HepG2 (cell line): ENCODE data around the gene ERF. TPM values are rescaled to one million over a fixed set of nuclear protein-coding genes. Genes with fewer than 3 reads are reported as not detected.
A peak's percentile ranks its signal among the peaks of the same experiment; 100 is the strongest.

Source experiments
- ATAC-seq: fragments of 200-7000 bp; cut with Tn5 transposase; 3 replicates; pipeline ENCODE4 v1.9.1; 2020; ENCODE audit warnings: mild to moderate bottlenecking, moderate library complexity
- BruUV-seq: library from RNA; stranded (reverse); fragments of 400-500 nt; replicated peaks from 2 replicates; lab custom pipeline; 2021; lab: Mats Ljungman, UMichigan
- CTCF ChIA-PET: fragments of 300-600 bp; formaldehyde crosslinking; extraction: SDS; loops from one replicate; lab custom pipeline; 2021; ENCODE audit warnings: low total read pairs, inconsistent platforms, low intra/inter-chr PET ratio; lab: Yijun Ruan, JAX
- POLR2A ChIA-PET: fragments of 350-600 bp; sonication (Branson Sonifier 250); formaldehyde crosslinking; loops from one replicate; lab custom pipeline; 2020; ENCODE audit warnings: antibody characterized with exemption, inconsistent platforms; lab: Yijun Ruan, JAX
- DNase-seq: peaks from one replicate; pipeline ENCODE4 v3.0.0-alpha.2; 2015; ENCODE audit warnings: low spot score
- FAIRE-seq: peaks from 3 replicates; lab custom pipeline; 2011; peaks lifted over from hg19 to GRCh38; lab: Jason Lieb, UNC
- H2AFZ ChIP-seq: one replicate; pipeline ENCODE4 v1.6.1; 2011; ENCODE audit warnings: low read length, inconsistent platforms
- H3K27ac ChIP-seq: fragments of 300-600 bp; 3 replicates; pipeline ENCODE4 v1.8.0; 2011; ENCODE audit warnings: mixed run types, mild to moderate bottlenecking, mixed read lengths, low read length, inconsistent platforms; ENCODE audit not compliant: insufficient read depth; ENCODE audit errors: extremely low read length
- H3K27me3 ChIP-seq, 2 experiments: fragments of 200-600 bp in 1 of 2; 2 replicates in 1 of 2; 3 replicates in 1 of 2; pipeline versions ENCODE4 v1.6.0 to v1.8.0; 2011; ENCODE audit warnings: low read length in 2 of 2, mild to moderate bottlenecking in 2 of 2, moderate library complexity in 2 of 2, inconsistent platforms in 1 of 2; ENCODE audit not compliant: insufficient read depth in 2 of 2, control insufficient read depth in 1 of 2
- H3K36me3 ChIP-seq, 2 experiments: fragments of 200-600 bp in 1 of 2; replicated peaks in 1 of 2; 2 replicates in 1 of 2; 3 replicates in 1 of 2; pipeline versions ENCODE4 v1.5.1 to v1.8.0; 2011; ENCODE audit warnings: low read length in 2 of 2, inconsistent platforms in 1 of 2; ENCODE audit not compliant: insufficient read depth in 2 of 2, control insufficient read depth in 1 of 2
- H3K4me1 ChIP-seq: 2 replicates; pipeline ENCODE4 v1.5.1; 2012; ENCODE audit warnings: low read length, inconsistent platforms; ENCODE audit not compliant: insufficient read depth
- H3K4me2 ChIP-seq: 2 replicates; pipeline ENCODE4 v1.6.0; 2011; ENCODE audit warnings: low read depth, low read length, inconsistent platforms
- H3K4me3 ChIP-seq, 3 experiments: fragments of 200-600 bp in 1 of 3; sonication (generic), shearing (Covaris generic) in 1 of 3; replicated peaks in 1 of 3; 2 replicates each; pipeline ENCODE4 v1.5.1; 2011 to 2016; ENCODE audit warnings: low read length in 3 of 3, inconsistent platforms in 2 of 3, low read depth in 2 of 3, mild to moderate bottlenecking in 2 of 3, control low read depth in 1 of 3, mixed read lengths in 1 of 3; ENCODE audit not compliant: insufficient read depth in 1 of 3
- H3K79me2 ChIP-seq: one replicate; pipeline ENCODE4 v1.6.1; 2011; ENCODE audit warnings: low read length, inconsistent platforms; ENCODE audit not compliant: insufficient read depth
- H3K9ac ChIP-seq: 2 replicates; pipeline ENCODE4 v1.6.0; 2011; ENCODE audit warnings: mild to moderate bottlenecking, low read depth, low read length, inconsistent platforms; ENCODE audit not compliant: insufficient read depth
- H3K9me3 ChIP-seq: 2 replicates; pipeline ENCODE4 v1.5.1; 2012; ENCODE audit warnings: mild to moderate bottlenecking, low read length
- H4K20me1 ChIP-seq: 2 replicates; pipeline ENCODE4 v1.6.0; 2011; ENCODE audit warnings: inconsistent platforms, mild to moderate bottlenecking, low read length, moderate library complexity; ENCODE audit not compliant: insufficient read depth
- GLMP ChIP-seq: sonication (generic); formaldehyde crosslinking; IDR thresholded peaks from 2 replicates; pipeline ENCODE4 v1.9.0; 2021; ENCODE audit warnings: missing genetic modification reagents, mild to moderate bottlenecking, borderline replicate concordance
- MBNL3 ChIP-seq: fragments of 250-450 bp; sonication (Bioruptor Pico); conservative IDR thresholded peaks from 2 replicates; pipeline ENCODE4 v1.8.0; 2022; ENCODE audit warnings: mild to moderate bottlenecking, inconsistent platforms
- ZNF629 ChIP-seq: sonication (generic); formaldehyde crosslinking; conservative IDR thresholded peaks from 2 replicates; pipeline ENCODE4 v1.5.0; 2020; ENCODE audit warnings: missing genetic modification reagents
- ZNF7 ChIP-seq: IDR thresholded peaks from 2 replicates; pipeline ENCODE4 v1.6.1; 2016; ENCODE audit warnings: missing biosample characterization, missing genetic modification reagents
- WGBS: methylation state at CpG from one replicate; pipeline ENCODE4 v1.1.6; 2017; ENCODE audit warnings: low lambda C conversion rate; 5-methylcytosine and 5-hydroxymethylcytosine counted together
- in situ Hi-C: cut with HindIII; loops from 2 replicates; pipeline ENCODE4 v1.10.0; 2017; ENCODE audit warnings: low pct_unique_long_range_greater_than_20kb; ENCODE audit not compliant: extremely low pct_ligation_motif_present
- intact Hi-C: fragments of 100-400 bp; cut with micrococcal nuclease; formaldehyde crosslinking; loops from one replicate; pipeline ENCODE4 v1.10.0; 2022; ENCODE audit not compliant: unreplicated experiment
- polyA plus RNA-seq, 8 experiments: library from polyadenylated mRNA; depleted of rRNA in 3 of 8; stranded (reverse) in 7 of 8; unstranded in 1 of 8; fragments of >200 nt; fragmentation: Illumina TruSeq in 4 of 8; extraction: Trizol in 4 of 8; gene quantifications; 2 replicates each; pipeline versions ENCODE4 v1.2.1 to v1.2.3, GENCODE V29; 2011 to 2016; ENCODE audit warnings: low read depth in 4 of 8, missing spikeins in 1 of 8, mixed read lengths in 1 of 8; ENCODE audit not compliant: insufficient read depth in 1 of 8
- total RNA-seq, 5 experiments: library from RNA; depleted of rRNA; stranded (reverse); fragments of >200 nt; fragmentation: Illumina TruSeq; extraction: Trizol; gene quantifications; 2 replicates each; pipeline ENCODE4 v1.2.3, GENCODE V29; 2016; ENCODE audit warnings: low read depth in 1 of 5
- TF ChIP-seq, protein P1 (sequence below): sonication (generic); formaldehyde crosslinking; conservative IDR thresholded peaks from 2 replicates; pipeline ENCODE4 v1.8.0; 2022; ENCODE audit warnings: mild to moderate bottlenecking, moderate library complexity, missing genetic modification reagents

The ERF gene
- total and polyA plus RNA-seq, 2 of the 13 experiments (the other 11 are each of a cell fraction or from before 2014, with no cell fraction given), result 67.1 to 69.9 TPM

- TF ChIP-seq GLMP (CRISPR knock-in tag), result no peak
- TF ChIP-seq MBNL3, result no peak
These were observed 23.0 kb upstream of the ERF start (continued) for GRCh38 chr19:42277821-42278451.

DNA sequence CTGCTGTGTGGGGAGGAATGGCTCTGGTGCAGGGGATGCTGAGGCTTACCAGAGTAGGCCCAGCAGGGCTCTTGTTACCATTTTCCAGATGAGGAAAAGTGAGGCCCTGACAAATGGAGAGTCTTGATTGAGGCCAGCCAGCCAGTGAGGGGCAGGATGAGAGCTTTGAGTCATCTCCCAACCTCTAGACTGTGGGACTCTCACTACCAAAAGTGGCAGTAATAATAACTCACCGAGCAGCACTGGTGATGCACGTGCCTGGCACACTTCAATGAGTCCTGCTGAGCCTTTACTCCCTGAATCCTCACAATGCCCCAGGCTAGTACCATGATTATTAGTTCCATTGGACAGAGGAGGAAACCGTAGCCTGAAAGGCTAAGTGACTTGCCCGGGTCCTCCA is 21.9 kb upstream of the ERF start:
- TF ChIP-seq ZNF7, result no peak
- TF ChIP-seq, protein P1, sequence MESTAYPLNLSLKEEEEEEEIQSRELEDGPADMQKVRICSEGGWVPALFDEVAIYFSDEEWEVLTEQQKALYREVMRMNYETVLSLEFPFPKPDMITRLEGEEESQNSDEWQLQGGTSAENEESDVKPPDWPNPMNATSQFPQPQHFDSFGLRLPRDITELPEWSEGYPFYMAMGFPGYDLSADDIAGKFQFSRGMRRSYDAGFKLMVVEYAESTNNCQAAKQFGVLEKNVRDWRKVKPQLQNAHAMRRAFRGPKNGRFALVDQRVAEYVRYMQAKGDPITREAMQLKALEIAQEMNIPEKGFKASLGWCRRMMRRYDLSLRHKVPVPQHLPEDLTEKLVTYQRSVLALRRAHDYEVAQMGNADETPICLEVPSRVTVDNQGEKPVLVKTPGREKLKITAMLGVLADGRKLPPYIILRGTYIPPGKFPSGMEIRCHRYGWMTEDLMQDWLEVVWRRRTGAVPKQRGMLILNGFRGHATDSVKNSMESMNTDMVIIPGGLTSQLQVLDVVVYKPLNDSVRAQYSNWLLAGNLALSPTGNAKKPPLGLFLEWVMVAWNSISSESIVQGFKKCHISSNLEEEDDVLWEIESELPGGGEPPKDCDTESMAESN (CRISPR knock-in tag), result no peak
- TF ChIP-seq ZNF629, result peak; percentile 69
- Histone ChIP-seq H3K9ac (no peak overlapping the region), H4K20me1 (no peaks in the 10 kb centered on the region), H3K4me3 (no peak overlapping the region), H3K4me2 (no peak overlapping the region), H3K27ac (no peak overlapping the region), H3K4me1 (peaks cover 34% of the 10 kb centered on the region), H3K79me2 (no peaks in the 10 kb centered on the region), H2AFZ (no peak overlapping the region), H3K9me3 (no peaks in the 10 kb centered on the region), H3K27me3 (no peaks in the 10 kb centered on the region), H3K36me3 (peaks cover 5 to 21% of the 10 kb centered on the region in 2 experiments; a peak in 4 of 5 replicates)
- no peak for DNase-seq
- POLR2A ChIA-PET, result interaction anchor here (7.4 kb wide), 1 partner anchor 31 kb away, joined by 117 read pairs; the partner anchor contains the start of gene GSK3A
- WGBS, result 96% methylated on average over 4 of the region's 4 CpGs
- ATAC-seq, result no peak
- CTCF ChIA-PET, result interaction anchor here (1.2 kb wide), 1 partner anchor 30 kb away, joined by 3 read pairs; no protein-coding TSS in a partner anchor
- no peak for FAIRE-seq
- intact Hi-C loops, result no loop called here
- in situ Hi-C loops, result no loop called here
- no TSS peak for BruUV-seq
